ENCODE results near the gene NSRP1.
"Not testable (repeated sequence)": the region's sequence is repeated elsewhere in the genome, so short reads cannot be mapped to it uniquely, and the experiment has no call there.

The NSRP1 gene

DNA sequence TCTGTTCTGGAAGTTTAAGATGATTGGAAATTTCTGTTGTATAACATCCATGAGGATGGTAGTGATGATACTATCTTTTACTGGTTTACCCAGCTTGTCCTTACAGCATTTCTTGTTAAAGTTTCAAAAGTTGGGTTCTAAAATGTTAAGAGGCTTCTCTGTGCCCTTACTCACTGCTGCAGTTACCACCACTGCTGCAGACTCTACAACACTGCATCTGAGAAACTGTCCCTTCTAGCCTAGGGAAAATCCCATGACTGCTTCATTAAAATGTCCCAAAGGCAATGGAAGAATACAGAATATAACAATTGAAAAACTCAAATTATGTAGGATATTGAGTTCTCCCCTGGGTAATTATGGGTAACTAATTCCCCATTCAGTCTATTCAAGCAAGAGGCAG is 3.8 kb upstream of the NSRP1 start:
- TF ChIP-seq CTCF (IDR thresholded peaks at IDR 0.05; ENCODE audit: low read depth, low read length), result no peak
- Histone ChIP-seq H3K9me3 (ENCODE audit: severe bottlenecking) (no peaks in the 10 kb centered on the region), H3K27me3 (ENCODE audit: insufficient read depth, low read depth, severe bottlenecking) (no peaks in the 10 kb centered on the region), H3K36me3 (peaks cover 4% of the 10 kb centered on the region; the same call in 1 of the 2 replicates), H3K4me3 (ENCODE audit: low read depth, low read length) (no peak overlapping the region), H3K27ac (no peak overlapping the region)
- no peak for DNase-seq

- peaks cover 4% of the 10 kb centered on the region; the same call in 1 of the 2 replicates for H3K36me3 ChIP-seq
- no peak overlapping the region for H3K27ac ChIP-seq
- no peak for TF ChIP-seq CTCF (IDR thresholded peaks at IDR 0.05; ENCODE audit: low read depth, low read length)
- H3K9me3 ChIP-seq (ENCODE audit: severe bottlenecking), result no peaks in the 10 kb centered on the region
- no peak overlapping the region for H3K4me3 ChIP-seq (ENCODE audit: low read depth, low read length)
- H3K27me3 ChIP-seq (ENCODE audit: insufficient read depth, low read depth, severe bottlenecking), result no peaks in the 10 kb centered on the region
- DNase-seq, result no peak
These were observed 3.4 kb upstream of the NSRP1 start for GRCh38 chr17:30113213-30113612.

- Histone ChIP-seq H3K27me3 (ENCODE audit: insufficient read depth, low read depth, severe bottlenecking) (no peaks in the 10 kb centered on the region), H3K4me3 (ENCODE audit: low read depth, low read length) (peak overlapping the region; percentile 100), H3K36me3 (peaks cover 23% of the 10 kb centered on the region), H3K27ac (peak overlapping the region; percentile 91), H3K9me3 (ENCODE audit: severe bottlenecking) (no peaks in the 10 kb centered on the region)
- DNase-seq, result no peak
- TF ChIP-seq CTCF (IDR thresholded peaks at IDR 0.05; ENCODE audit: low read depth, low read length), result no peak
These were observed 313 bp upstream of the NSRP1 start for GRCh38 chr17:30116345-30116660.

GRCh38 chr17:30117675-30118081 is 1.1 kb downstream of the NSRP1 start:
- peaks cover 29% of the 10 kb centered on the region for H3K36me3 ChIP-seq
- H3K4me3 ChIP-seq (ENCODE audit: low read depth, low read length), result peak overlapping the region; percentile 100
- H3K9me3 ChIP-seq (ENCODE audit: severe bottlenecking), result no peaks in the 10 kb centered on the region
- H3K27ac ChIP-seq, result peak overlapping the region; percentile 91
- DNase-seq, result no peak
- TF ChIP-seq CTCF (IDR thresholded peaks at IDR 0.05; ENCODE audit: low read depth, low read length), result no peak
- H3K27me3 ChIP-seq (ENCODE audit: insufficient read depth, low read depth, severe bottlenecking), result no peaks in the 10 kb centered on the region

GRCh38 chr17:30118635-30119034 is 2.0 kb downstream of the NSRP1 start:
- not testable (repeated sequence) for DNase-seq; H3K27me3 ChIP-seq (ENCODE audit: insufficient read depth, low read depth, severe bottlenecking); H3K9me3 ChIP-seq (ENCODE audit: severe bottlenecking); H3K4me3 ChIP-seq (ENCODE audit: low read depth, low read length); H3K27ac ChIP-seq
- peaks cover 29% of the 10 kb centered on the region for H3K36me3 ChIP-seq

- H3K9me3 ChIP-seq (ENCODE audit: severe bottlenecking), result no peaks in the 10 kb centered on the region
- peaks cover 47% of the 10 kb centered on the region for H3K36me3 ChIP-seq
- DNase-seq, result no peak
- H3K27ac ChIP-seq, result no peak overlapping the region
- no peak for TF ChIP-seq CTCF (IDR thresholded peaks at IDR 0.05; ENCODE audit: low read depth, low read length)
- no peak overlapping the region for H3K4me3 ChIP-seq (ENCODE audit: low read depth, low read length)
- no peaks in the 10 kb centered on the region for H3K27me3 ChIP-seq (ENCODE audit: insufficient read depth, low read depth, severe bottlenecking)
These were observed 7.7 kb downstream of the NSRP1 start for GRCh38 chr17:30124273-30124796.
